ENCODE data around the gene CARD11.

Gene CARD11

DNA sequence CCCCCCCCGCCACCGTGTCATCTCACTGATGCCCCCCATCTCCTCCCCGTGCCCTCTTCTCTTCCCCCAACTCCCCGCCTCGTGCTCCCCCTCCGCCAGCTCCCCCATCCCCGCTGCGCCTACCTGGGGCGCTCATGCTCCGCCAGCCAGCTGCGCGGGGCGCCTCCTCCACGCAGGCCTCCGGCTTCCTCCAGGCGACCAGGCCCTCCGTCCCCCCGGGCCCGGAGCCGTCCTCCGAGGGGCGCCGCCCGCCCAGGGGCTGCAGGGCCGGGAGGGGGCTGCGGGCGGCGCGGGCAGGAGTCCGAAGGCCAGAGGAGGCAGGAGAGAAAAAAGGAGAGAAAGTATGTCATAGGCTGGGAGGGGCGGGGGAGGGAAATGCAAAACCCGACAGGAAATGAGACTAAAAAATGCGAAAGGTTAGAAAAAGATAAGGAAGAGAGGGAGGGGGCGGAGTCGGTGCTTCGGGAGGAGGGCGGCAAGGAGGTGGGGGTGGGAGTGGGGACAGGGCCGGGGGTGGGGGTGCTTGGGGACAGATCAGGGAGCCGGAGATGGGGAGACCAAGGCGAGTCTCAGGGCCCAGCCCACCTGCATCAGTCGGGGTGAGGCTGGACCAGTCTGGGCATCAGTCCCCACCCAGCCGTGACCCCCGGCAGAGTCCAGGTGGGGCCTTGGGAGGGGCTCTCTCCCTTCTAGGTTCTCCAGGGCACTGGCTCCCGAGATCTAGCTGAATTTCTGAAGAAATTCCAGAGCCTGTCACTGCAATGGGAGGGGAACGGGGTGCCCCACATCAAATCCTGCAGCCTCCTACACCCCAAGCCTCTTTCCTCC is at the start of gene CARD11:
Gene CARD11, minus strand, starts transcription at position 324 of the 828 bp plus-strand sequence. CDS start 85,361 bp downstream, outside the sequence.
- ATAC-seq, result no peak
- TF ChIP-seq TCF4 (CRISPR knock-in tag; IDR thresholded peaks at IDR 0.05; ENCODE audit: borderline replicate concordance) (no peak), GLIS3 (CRISPR knock-in tag; IDR thresholded peaks at IDR 0.05) (no peak), CREB5 (CRISPR knock-in tag; IDR thresholded peaks at IDR 0.05; ENCODE audit: low read depth) (no peak), OSR1 (CRISPR knock-in tag; IDR thresholded peaks at IDR 0.05) (no peak), ARNTL (CRISPR knock-in tag; IDR thresholded peaks at IDR 0.05; ENCODE audit: borderline replicate concordance, low read depth) (no peak), ESRRG (CRISPR knock-in tag; IDR thresholded peaks at IDR 0.05) (no peak), ZFP30 (CRISPR knock-in tag; IDR thresholded peaks at IDR 0.05) (no peak), PATZ1 (CRISPR knock-in tag; IDR thresholded peaks at IDR 0.05; ENCODE audit: borderline replicate concordance) (no peak), ISL1 (CRISPR knock-in tag; IDR thresholded peaks at IDR 0.05) (no peak), ZNF70 (CRISPR knock-in tag; IDR thresholded peaks at IDR 0.05) (no peak), RARB (CRISPR knock-in tag; IDR thresholded peaks at IDR 0.05) (no peak), BACH2 (CRISPR knock-in tag; IDR thresholded peaks at IDR 0.05; ENCODE audit: borderline replicate concordance) (no peak), CSRNP3 (CRISPR knock-in tag; IDR thresholded peaks at IDR 0.05) (no peak), ZC3H10 (CRISPR knock-in tag; IDR thresholded peaks at IDR 0.05) (no peak), TOX (CRISPR knock-in tag; IDR thresholded peaks at IDR 0.05; ENCODE audit: borderline replicate concordance) (no peak), ZNF8 (CRISPR knock-in tag; IDR thresholded peaks at IDR 0.05) (no peak), PPARA (CRISPR knock-in tag; IDR thresholded peaks at IDR 0.05; ENCODE audit: borderline replicate concordance) (no peak), ZNF565 (CRISPR knock-in tag; conservative IDR thresholded peaks at IDR 0.05; ENCODE audit: low read depth) (no peak)
- TF ChIP-seq, protein P1, sequence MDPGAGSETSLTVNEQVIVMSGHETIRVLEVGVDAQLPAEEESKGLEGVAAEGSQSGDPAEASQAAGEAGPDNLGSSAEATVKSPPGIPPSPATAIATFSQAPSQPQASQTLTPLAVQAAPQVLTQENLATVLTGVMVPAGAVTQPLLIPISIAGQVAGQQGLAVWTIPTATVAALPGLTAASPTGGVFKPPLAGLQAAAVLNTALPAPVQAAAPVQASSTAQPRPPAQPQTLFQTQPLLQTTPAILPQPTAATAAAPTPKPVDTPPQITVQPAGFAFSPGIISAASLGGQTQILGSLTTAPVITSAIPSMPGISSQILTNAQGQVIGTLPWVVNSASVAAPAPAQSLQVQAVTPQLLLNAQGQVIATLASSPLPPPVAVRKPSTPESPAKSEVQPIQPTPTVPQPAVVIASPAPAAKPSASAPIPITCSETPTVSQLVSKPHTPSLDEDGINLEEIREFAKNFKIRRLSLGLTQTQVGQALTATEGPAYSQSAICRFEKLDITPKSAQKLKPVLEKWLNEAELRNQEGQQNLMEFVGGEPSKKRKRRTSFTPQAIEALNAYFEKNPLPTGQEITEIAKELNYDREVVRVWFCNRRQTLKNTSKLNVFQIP (CRISPR knock-in tag; IDR thresholded peaks at IDR 0.05; ENCODE audit: borderline replicate concordance, low read depth), result no peak
- TF ChIP-seq, protein P2, sequence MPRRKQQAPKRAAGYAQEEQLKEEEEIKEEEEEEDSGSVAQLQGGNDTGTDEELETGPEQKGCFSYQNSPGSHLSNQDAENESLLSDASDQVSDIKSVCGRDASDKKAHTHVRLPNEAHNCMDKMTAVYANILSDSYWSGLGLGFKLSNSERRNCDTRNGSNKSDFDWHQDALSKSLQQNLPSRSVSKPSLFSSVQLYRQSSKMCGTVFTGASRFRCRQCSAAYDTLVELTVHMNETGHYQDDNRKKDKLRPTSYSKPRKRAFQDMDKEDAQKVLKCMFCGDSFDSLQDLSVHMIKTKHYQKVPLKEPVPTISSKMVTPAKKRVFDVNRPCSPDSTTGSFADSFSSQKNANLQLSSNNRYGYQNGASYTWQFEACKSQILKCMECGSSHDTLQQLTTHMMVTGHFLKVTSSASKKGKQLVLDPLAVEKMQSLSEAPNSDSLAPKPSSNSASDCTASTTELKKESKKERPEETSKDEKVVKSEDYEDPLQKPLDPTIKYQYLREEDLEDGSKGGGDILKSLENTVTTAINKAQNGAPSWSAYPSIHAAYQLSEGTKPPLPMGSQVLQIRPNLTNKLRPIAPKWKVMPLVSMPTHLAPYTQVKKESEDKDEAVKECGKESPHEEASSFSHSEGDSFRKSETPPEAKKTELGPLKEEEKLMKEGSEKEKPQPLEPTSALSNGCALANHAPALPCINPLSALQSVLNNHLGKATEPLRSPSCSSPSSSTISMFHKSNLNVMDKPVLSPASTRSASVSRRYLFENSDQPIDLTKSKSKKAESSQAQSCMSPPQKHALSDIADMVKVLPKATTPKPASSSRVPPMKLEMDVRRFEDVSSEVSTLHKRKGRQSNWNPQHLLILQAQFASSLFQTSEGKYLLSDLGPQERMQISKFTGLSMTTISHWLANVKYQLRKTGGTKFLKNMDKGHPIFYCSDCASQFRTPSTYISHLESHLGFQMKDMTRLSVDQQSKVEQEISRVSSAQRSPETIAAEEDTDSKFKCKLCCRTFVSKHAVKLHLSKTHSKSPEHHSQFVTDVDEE (CRISPR knock-in tag; IDR thresholded peaks at IDR 0.05), result no peak

- ATAC-seq, result no peak
- no peak for TF ChIP-seq ZNF565 (CRISPR knock-in tag; conservative IDR thresholded peaks at IDR 0.05; ENCODE audit: low read depth)
- TF ChIP-seq ESRRG (CRISPR knock-in tag; IDR thresholded peaks at IDR 0.05), result no peak
- TF ChIP-seq ARNTL (CRISPR knock-in tag; IDR thresholded peaks at IDR 0.05; ENCODE audit: borderline replicate concordance, low read depth), result no peak
- no peak for TF ChIP-seq CREB5 (CRISPR knock-in tag; IDR thresholded peaks at IDR 0.05; ENCODE audit: low read depth)
- TF ChIP-seq, protein P1 (CRISPR knock-in tag; IDR thresholded peaks at IDR 0.05; ENCODE audit: borderline replicate concordance, low read depth), result no peak
- TF ChIP-seq PATZ1 (CRISPR knock-in tag; IDR thresholded peaks at IDR 0.05; ENCODE audit: borderline replicate concordance), result no peak
- TF ChIP-seq PPARA (CRISPR knock-in tag; IDR thresholded peaks at IDR 0.05; ENCODE audit: borderline replicate concordance), result no peak
- TF ChIP-seq CSDC2 (CRISPR knock-in tag; IDR thresholded peaks at IDR 0.05), result no peak
- TF ChIP-seq ZFP30 (CRISPR knock-in tag; IDR thresholded peaks at IDR 0.05), result no peak
- TF ChIP-seq TOX (CRISPR knock-in tag; IDR thresholded peaks at IDR 0.05; ENCODE audit: borderline replicate concordance), result no peak
- TF ChIP-seq SNAI2 (CRISPR knock-in tag; IDR thresholded peaks at IDR 0.05), result no peak
- no peak for TF ChIP-seq RARB (CRISPR knock-in tag; IDR thresholded peaks at IDR 0.05)
- no peak for TF ChIP-seq GLIS3 (CRISPR knock-in tag; IDR thresholded peaks at IDR 0.05)
Observed at GRCh38 chr7:3092468-3092867, 48.8 kb upstream of the CARD11 start.

Data from SK-N-SH treated with all-trans-retinoic acid at 6 μM for 48 hours (cell line).